Esophagus squamous epithelium (tissue), 4 donors: ENCODE measurements around the gene RFX8.

Experiments used
- CTCF ChIP-seq, 6 experiments: fragments of 450-650 bp in 4 of 6; fragments of 200-600 bp in 2 of 6; sonication (generic) in 2 of 6; IDR thresholded peaks; one replicate each; pipeline ENCODE4 v1.5.1; 2016 to 2019; ENCODE audit warnings: antibody characterized with exemption in 6 of 6, mild to moderate bottlenecking in 4 of 6, moderate library complexity in 4 of 6
- POLR2A ChIP-seq, 4 donors: fragments of 450-650 bp; IDR thresholded peaks; one replicate each; pipeline ENCODE4 v1.6.1; 2017; ENCODE audit warnings: antibody characterized with exemption in 4 of 4, mild to moderate bottlenecking in 4 of 4, moderate library complexity in 3 of 4

DNA sequence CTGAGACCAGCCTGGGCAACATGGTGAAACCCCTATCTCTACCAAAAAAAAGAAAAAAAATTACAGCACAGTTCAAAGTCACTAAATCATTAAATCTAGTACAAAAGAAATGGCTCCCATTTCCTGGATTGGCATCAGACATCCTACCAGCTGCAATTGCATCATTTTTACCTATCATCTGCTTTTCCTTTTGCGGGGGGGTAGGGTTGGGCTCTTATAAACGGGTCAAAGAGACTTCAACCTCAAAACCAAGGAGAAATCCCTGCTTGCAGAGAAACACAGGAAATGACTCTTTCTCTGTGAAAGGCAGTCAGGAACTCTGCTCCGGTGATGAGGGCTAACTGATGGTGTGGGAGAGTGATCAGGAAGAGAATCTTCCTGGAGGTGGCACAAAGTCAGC, 45.3 kb upstream of the RFX8 start:
- TF ChIP-seq CTCF (IDR thresholded peaks at IDR 0.05), result no peak
- no peak for TF ChIP-seq POLR2A (IDR thresholded peaks at IDR 0.05)
